ENCODE data around the gene MTMR2.

DNA sequence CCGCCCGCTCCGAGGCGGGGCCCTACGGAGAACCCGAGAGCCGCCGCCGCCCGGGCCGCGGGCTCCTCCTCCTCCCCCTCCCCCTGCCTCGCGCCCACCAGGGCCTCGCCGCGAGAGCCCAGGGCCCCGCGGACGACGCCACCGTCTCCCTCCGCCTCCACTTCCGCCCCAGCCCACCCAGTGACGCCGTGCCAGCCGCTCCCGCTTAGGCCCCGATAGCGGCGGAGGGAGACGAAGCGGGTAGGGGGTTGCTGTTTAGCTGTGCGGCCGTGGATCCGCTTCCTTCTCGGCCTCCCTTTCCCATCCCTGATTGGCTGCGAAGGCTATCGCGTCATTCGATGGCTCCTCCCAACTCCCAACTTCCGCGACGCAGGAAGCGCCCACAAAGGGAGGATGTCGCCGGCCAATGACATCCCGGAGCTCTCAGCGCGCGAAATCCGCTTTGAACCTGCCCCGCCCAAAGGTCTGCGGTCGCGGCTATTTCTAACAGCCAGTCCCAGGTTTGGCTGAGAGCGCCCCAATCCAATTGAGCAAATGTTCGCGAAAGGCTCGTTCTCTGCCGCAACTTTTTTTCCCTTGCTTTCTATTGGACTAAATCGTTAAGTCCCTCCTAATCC, 134.3 kb downstream of the MTMR2 start, which contains the start of gene FAM76B:
- TF ChIP-seq, protein P1, sequence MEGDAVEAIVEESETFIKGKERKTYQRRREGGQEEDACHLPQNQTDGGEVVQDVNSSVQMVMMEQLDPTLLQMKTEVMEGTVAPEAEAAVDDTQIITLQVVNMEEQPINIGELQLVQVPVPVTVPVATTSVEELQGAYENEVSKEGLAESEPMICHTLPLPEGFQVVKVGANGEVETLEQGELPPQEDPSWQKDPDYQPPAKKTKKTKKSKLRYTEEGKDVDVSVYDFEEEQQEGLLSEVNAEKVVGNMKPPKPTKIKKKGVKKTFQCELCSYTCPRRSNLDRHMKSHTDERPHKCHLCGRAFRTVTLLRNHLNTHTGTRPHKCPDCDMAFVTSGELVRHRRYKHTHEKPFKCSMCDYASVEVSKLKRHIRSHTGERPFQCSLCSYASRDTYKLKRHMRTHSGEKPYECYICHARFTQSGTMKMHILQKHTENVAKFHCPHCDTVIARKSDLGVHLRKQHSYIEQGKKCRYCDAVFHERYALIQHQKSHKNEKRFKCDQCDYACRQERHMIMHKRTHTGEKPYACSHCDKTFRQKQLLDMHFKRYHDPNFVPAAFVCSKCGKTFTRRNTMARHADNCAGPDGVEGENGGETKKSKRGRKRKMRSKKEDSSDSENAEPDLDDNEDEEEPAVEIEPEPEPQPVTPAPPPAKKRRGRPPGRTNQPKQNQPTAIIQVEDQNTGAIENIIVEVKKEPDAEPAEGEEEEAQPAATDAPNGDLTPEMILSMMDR (IDR thresholded peaks at IDR 0.05): no peak
- TF ChIP-seq POLR2A (IDR thresholded peaks at IDR 0.05): peak; percentile 87 to 88

Measured in adrenal gland (tissue), 5 donors.